ENCODE results near the gene TH. TPM values are rescaled to one million over a fixed set of nuclear protein-coding genes. Genes with fewer than 3 reads are reported as not detected.

Gene TH
- total and polyA plus RNA-seq, 2 of the 8 experiments (the other 6 are each of a cell fraction or from before 2014, with no cell fraction given), result 0.09 TPM; not detected in 1

DNA sequence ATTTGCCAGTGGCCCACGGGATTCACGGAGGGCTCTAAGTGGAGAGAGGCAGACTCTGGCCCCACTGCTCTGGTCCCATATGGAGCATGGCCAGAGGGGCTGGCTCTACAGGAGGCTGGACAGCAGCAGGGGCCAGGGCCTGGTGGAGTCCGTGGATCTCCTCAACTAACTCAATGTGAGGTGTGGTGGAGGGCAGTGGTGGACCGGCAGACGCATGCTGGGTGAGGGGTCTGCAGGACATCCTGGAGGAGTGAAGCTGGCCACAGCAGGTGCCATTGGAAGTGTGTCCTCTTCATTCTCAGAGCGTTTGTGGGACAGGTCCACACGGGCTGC, 48.0 kb downstream of the TH start:
- no peak overlapping the region for H3K27ac ChIP-seq (ENCODE audit: low read depth, low read length)
- no peak overlapping the region for H3K9ac ChIP-seq (replicated peaks in 1 of 4; ENCODE audit: extremely low read depth in 1 of 4, low read depth in 3 of 4, low read length in 3 of 4)
- FAIRE-seq (no peak), DNase-seq (ENCODE audit: low read depth in 1 of 2, low spot score in 2 of 2) (no peak)
- H3K4me2 ChIP-seq (ENCODE audit: insufficient read depth in 1 of 2, low read depth in 2 of 2, low read length in 2 of 2), result no peak overlapping the region
- H4K20me1 ChIP-seq (replicated peaks in 1 of 2; ENCODE audit: control insufficient read depth in 1 of 2, insufficient read depth in 2 of 2, low read length in 2 of 2), result peaks cover 0 to 3% of the 10 kb centered on the region in 2 experiments
- H3K79me1 ChIP-seq (ENCODE audit: low read depth, low read length), result no peaks in the 10 kb centered on the region
- no peak overlapping the region for H4K91ac ChIP-seq (replicated peaks; ENCODE audit: insufficient read length, low read length)
- no peak overlapping the region for H4K5ac ChIP-seq (ENCODE audit: insufficient read length, low read depth, low read length)
- H3K14ac ChIP-seq (ENCODE audit: insufficient read length), result no peak overlapping the region
- no peaks in the 10 kb centered on the region for H3K9me3 ChIP-seq (ENCODE audit: insufficient read depth in 2 of 2, low read depth in 1 of 2, low read length in 1 of 2)
- no peaks in the 10 kb centered on the region for H3K36me3 ChIP-seq (ENCODE audit: control insufficient read depth in 2 of 4, insufficient read depth in 4 of 4, low read length in 3 of 4)
- WGBS, 2 experiments (ENCODE audit: extremely low coverage in 1 of 2, insufficient coverage in 1 of 2, insufficient read length in 1 of 2, insufficient replicate concordance in 2 of 2, low coverage in 1 of 2, low lambda C conversion rate in 2 of 2, missing lambda C conversion rate in 1 of 2), result 88% methylated on average over 6 of the region's 7 CpGs; no CpG with 5 or more reads in 1 of the 2 experiments
- no peak overlapping the region for H2BK15ac ChIP-seq (ENCODE audit: low read length)
- H2AFZ ChIP-seq (ENCODE audit: low read length), result no peak overlapping the region
- H3K23me2 ChIP-seq (ENCODE audit: low read depth, low read length), result peaks cover 18% of the 10 kb centered on the region; the same call in 1 of the 2 replicates
- H2BK12ac ChIP-seq (ENCODE audit: low read depth, low read length), result no peak overlapping the region
- peaks cover 0 to 5% (median 0%) of the 10 kb centered on the region in 4 experiments; a peak in 1 of 7 replicates for H3K4me1 ChIP-seq (replicated peaks in 1 of 4; ENCODE audit: control insufficient read depth in 3 of 4, insufficient read depth in 4 of 4, low read length in 3 of 4)
- no peak overlapping the region for H3K4ac ChIP-seq (replicated peaks; ENCODE audit: insufficient read length, low read depth, low read length)
- H3K4me3 ChIP-seq (ENCODE audit: extremely low read depth in 1 of 4, insufficient read depth in 2 of 4, low read depth in 3 of 4, low read length in 4 of 4), result no peak overlapping the region
- ChIA-PET POLR2A (ENCODE audit: partially characterized antibody) (interaction anchor here (1.5 kb wide), 1 partner anchor 14 kb away, joined by 4 read pairs; no protein-coding TSS in a partner anchor), CTCF (ENCODE audit: partially characterized antibody) (interaction anchor here (0.5 to 1.5 kb wide), 9 partner anchors 8 to 240 kb away, joined by 3 to 9 read pairs (median 3); no protein-coding TSS in a partner anchor)
- no peak overlapping the region for H3K18ac ChIP-seq (ENCODE audit: extremely low read depth, low read length)
- H3K79me2 ChIP-seq (ENCODE audit: control insufficient read depth in 1 of 2, insufficient read depth in 2 of 2, low read length in 2 of 2), result no peaks in the 10 kb centered on the region
- no peak overlapping the region for H2BK20ac ChIP-seq (ENCODE audit: low read length)
- no peak overlapping the region for H2AK5ac ChIP-seq (ENCODE audit: low read depth, low read length)
- H2BK120ac ChIP-seq (replicated peaks; ENCODE audit: low read depth, low read length), result no peak overlapping the region
- no peak overlapping the region for H3K56ac ChIP-seq (replicated peaks; ENCODE audit: insufficient read length, low read depth, low read length)
- no peak overlapping the region for H3K23ac ChIP-seq (ENCODE audit: insufficient read length)
- H2BK5ac ChIP-seq (ENCODE audit: low read depth, low read length), result no peak overlapping the region
- no peak overlapping the region for H4K8ac ChIP-seq (ENCODE audit: extremely low read depth, insufficient read depth, low read length)
- no peaks in the 10 kb centered on the region for H3K27me3 ChIP-seq (replicated peaks in 1 of 4; ENCODE audit: control insufficient read depth in 3 of 4, extremely low read depth in 1 of 4, insufficient read depth in 3 of 4, low read length in 3 of 4)
- TF ChIP-seq CTBP2 (IDR thresholded peaks at IDR 0.05; ENCODE audit: borderline replicate concordance, insufficient read depth, insufficient read length, low read length) (no peak), NRF1 (IDR thresholded peaks at IDR 0.05; ENCODE audit: low read depth, low read length) (no peak), EP300 (IDR thresholded peaks at IDR 0.05; ENCODE audit: borderline replicate concordance in 1 of 2, low read depth in 2 of 2, low read length in 2 of 2) (no peak), PHF8 (conservative IDR thresholded peaks at IDR 0.05; ENCODE audit: low read depth, low read length) (no peak)
